ENCODE data around the gene VSIG10L. TPM values are rescaled to one million over a fixed set of nuclear protein-coding genes. Genes with fewer than 3 reads are reported as not detected.

The VSIG10L gene
- total RNA-seq, 1 donor from 2014 or later, result 2.3 TPM

GRCh38 chr19:51338563-51339312, 3.2 kb downstream of the VSIG10L start:
- peak; percentile 7 for DNase-seq

- DNase-seq, result no peak
Observed at GRCh38 chr19:51337861-51338562, 3.9 kb downstream of the VSIG10L start.

GRCh38 chr19:51337141-51337860, 4.6 kb downstream of the VSIG10L start:
- DNase-seq, result no peak

- DNase-seq, result no peak
Observed at GRCh38 chr19:51333836-51334460, 8.0 kb downstream of the VSIG10L start.

- DNase-seq, result no peak
Observed at GRCh38 chr19:51331716-51332115, 10.2 kb downstream of the VSIG10L start.

- no peak for DNase-seq
Observed at GRCh38 chr19:51331193-51331592, 10.7 kb downstream of the VSIG10L start.

GRCh38 chr19:51330366-51330765, 11.6 kb downstream of the VSIG10L start:
- no peak for DNase-seq

- DNase-seq, result no peak
Observed at GRCh38 chr19:51329411-51329810, 12.5 kb downstream of the VSIG10L start.

GRCh38 chr19:51327066-51328001, 14.6 kb downstream of the VSIG10L start:
- DNase-seq, result no peak

GRCh38 chr19:51326216-51327065, 15.5 kb downstream of the VSIG10L start:
- DNase-seq, result no peak

GRCh38 chr19:51325161-51325976, 16.6 kb downstream of the VSIG10L start:
- no peak for DNase-seq

GRCh38 chr19:51324167-51324481, 17.8 kb downstream of the VSIG10L start:
- no peak for DNase-seq

- no peak for DNase-seq
Observed at GRCh38 chr19:51323481-51324166, 18.3 kb downstream of the VSIG10L start.

GRCh38 chr19:51321799-51322198, 20.1 kb downstream of the VSIG10L start:
- no peak for DNase-seq

GRCh38 chr19:51320280-51320657, 21.7 kb downstream of the VSIG10L start:
- no peak for DNase-seq

GRCh38 chr19:51319649-51320279, 22.2 kb downstream of the VSIG10L start:
- no peak for DNase-seq

- DNase-seq, result no peak
Observed at GRCh38 chr19:51318687-51319648, 23.0 kb downstream of the VSIG10L start.
